ENCODE results near the gene FRMD4A.

The FRMD4A gene

DNA sequence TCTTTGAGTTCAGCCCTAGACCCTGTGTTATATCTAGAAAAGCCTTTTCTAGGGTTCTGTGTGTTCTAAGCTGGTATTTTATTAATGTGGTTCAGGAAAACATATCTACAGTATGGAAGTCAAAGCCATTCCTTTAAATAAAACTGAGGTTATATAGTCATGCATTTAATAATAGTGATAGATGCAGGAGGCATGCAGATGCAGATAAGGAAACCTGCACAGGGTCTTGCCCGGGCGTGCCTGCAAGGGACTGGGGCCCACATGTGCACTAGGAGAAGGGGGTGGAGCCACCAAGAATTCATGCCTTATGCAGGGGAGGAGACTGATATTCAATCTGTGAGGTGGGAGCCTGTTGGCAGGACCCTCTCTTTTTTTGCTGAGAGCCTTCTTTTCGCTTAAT is 572.4 kb downstream of the FRMD4A start:
- no peak for DNase-seq (ENCODE audit: extremely low read depth, low read depth)

DNA sequence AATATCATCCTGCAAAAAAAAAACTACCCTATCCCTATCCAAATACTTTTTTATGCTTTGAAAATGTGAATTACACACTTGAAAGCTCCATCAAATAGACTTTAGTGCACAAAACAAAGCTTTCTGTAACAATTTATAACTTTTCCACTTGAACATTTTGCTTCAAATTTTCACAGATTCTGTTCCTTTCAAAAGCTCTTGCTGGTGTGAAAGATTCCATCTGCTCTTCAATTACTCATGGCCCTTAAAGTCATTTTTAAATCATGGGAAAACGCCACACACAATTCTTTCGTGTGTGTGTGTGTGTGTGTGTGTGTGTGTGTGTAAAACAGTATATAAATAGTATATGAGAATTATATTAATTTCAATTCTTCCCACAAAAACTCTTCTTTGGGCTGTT is 576.4 kb downstream of the FRMD4A start:
- no peak for DNase-seq (ENCODE audit: extremely low read depth, low read depth)
- TF ChIP-seq, protein P1, sequence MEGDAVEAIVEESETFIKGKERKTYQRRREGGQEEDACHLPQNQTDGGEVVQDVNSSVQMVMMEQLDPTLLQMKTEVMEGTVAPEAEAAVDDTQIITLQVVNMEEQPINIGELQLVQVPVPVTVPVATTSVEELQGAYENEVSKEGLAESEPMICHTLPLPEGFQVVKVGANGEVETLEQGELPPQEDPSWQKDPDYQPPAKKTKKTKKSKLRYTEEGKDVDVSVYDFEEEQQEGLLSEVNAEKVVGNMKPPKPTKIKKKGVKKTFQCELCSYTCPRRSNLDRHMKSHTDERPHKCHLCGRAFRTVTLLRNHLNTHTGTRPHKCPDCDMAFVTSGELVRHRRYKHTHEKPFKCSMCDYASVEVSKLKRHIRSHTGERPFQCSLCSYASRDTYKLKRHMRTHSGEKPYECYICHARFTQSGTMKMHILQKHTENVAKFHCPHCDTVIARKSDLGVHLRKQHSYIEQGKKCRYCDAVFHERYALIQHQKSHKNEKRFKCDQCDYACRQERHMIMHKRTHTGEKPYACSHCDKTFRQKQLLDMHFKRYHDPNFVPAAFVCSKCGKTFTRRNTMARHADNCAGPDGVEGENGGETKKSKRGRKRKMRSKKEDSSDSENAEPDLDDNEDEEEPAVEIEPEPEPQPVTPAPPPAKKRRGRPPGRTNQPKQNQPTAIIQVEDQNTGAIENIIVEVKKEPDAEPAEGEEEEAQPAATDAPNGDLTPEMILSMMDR (IDR thresholded peaks at IDR 0.05; ENCODE audit: low read depth, low read length) = no peak

More for the DNA sequence above, 572.4 kb downstream of the FRMD4A start:
- TF ChIP-seq, protein P1 (IDR thresholded peaks at IDR 0.05; ENCODE audit: low read depth, low read length) = no peak

DNA sequence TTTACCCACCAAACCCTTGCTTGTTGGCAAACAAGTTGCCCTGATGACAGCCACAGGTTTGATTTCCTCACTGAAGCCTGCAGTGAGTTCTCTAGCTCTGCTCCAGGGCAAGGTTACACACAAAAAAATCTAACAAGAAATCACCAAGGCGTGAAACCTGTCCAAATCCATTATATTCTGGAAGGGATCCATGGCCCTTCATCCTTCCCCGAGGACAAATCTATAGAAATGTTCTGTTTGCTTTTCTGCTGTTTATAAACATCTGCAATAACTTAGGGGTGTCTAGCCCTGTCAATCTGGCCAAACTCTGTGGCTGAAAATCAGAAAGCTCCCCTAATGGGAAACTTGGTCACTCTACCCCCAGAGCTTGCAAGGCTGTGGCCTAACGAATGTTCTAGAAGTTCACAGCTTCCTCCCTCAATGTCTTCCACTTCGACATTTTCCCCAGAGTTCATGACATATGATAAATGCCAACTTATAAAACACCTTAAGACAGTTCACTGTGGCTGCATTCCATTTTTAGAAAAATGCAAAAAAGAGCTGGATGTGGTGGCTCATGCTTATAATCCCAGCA is 579.4 kb downstream of the FRMD4A start:
- TF ChIP-seq, protein P1 (IDR thresholded peaks at IDR 0.05; ENCODE audit: low read depth, low read length) = no peak
- no peak for DNase-seq (ENCODE audit: extremely low read depth, low read depth)

DNA sequence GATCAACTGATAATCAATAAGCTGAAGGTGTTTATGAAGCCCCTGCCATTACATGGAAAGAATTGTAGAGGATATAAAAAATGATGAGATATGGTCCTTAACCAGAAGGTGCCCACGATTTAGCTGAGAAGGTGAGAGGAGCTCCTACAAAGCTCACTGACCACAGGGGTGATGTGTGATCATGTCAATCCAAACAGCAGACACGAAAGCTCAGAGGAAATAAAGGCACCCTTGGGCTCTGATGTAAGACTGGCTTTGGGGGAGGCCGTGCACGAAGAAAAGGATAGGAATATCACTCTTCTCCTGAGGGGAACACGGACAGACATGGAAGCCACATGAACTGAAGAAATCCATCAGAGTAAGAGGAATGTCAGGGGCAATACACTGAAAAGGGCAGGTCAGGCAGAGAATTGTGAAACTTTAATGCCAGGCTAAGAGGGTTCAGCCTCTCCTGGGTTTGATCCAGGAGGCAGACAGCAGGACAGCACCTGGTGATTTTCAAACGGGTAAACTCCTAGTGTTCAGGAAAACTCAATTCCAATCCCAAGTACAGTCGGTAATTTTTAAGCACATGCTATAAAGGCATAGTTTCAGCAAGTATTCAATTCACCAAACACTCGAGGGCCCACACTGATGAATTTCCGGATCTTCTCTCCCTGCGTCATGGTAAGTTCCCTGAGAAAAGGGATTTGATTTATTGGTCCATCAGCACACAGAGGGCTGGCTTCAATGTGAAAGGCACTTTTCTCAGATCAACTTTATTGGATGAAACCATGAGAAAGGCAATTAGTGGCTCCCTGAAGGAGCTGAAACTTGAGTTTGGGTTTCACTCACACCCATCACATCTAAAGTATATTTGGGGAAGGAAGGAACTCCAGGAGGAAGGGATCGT is 580.2 kb downstream of the FRMD4A start:
- no peak for DNase-seq (ENCODE audit: extremely low read depth, low read depth)
- TF ChIP-seq, protein P1 (IDR thresholded peaks at IDR 0.05; ENCODE audit: low read depth, low read length) = no peak

DNA sequence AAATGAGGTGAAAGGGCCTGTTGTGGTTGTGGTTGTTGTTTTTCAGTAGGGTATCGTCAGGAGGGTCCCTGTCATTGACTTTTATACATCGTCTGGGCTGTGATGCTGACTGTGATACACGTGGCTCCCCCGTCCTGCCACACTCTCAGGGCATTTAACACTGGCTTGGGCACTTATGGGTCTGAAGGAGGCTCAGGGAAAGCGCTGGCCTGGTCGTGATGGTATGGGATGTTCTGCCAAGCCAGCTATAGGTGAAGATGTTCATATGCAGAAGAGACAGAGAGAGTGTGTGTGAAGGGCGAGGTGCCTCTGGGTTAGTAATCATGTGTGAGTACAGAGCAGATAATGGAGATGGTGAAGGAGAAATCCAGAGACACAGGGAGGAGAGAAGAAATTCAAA is 585.5 kb downstream of the FRMD4A start:
- no peak for DNase-seq (ENCODE audit: extremely low read depth, low read depth)
- TF ChIP-seq, protein P1 (IDR thresholded peaks at IDR 0.05; ENCODE audit: low read depth, low read length) = no peak

DNA sequence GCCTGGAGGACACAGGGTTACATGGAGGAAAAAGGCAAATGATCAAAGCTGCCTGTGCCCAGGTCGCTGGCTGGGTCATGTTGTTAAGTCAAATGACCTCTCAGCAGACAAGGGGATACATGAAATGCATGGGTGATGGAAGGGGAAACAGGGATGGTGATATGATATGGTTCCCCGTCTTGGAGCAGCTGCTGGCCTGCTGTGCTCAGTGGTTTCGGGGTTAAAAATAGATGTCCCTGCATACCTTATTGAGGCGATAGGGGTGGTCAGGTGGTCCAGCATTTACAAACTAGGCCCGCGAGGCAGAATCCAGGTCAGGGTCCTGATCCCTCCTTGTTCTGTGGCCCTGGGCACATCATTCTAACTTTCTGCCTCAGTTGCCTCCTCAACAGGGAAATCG is 586.8 kb downstream of the FRMD4A start:
- TF ChIP-seq, protein P1 (IDR thresholded peaks at IDR 0.05; ENCODE audit: low read depth, low read length) = no peak
- no peak for DNase-seq (ENCODE audit: extremely low read depth, low read depth)

DNA sequence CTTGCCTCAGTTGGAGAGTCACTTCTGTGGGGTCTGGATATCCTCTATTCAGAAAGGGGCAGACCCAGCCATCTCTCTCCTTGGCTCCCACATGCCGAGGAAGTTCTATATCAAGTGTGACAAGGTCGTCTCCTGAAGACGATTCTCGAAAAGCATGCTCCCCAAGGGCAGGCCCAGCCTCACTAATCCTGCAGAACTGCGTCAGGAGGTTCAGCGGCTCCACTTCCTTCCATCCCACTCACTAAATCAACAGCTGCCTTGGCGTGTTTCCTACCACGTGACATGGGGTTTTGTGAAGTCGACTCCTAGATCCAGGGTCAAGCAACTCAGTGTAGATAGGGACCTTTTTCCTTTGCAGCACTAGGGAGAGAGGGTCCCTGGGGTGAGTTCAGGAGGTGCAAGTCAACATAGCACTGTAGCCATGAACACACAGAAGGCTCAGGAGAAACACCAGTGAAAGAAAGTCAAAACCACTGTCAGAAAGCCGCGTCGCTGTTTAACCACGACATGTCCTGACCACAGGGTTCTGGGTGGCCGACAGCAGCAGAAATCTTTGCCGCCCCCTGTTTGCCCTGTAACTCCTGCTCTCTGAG is 587.5 kb downstream of the FRMD4A start:
- TF ChIP-seq, protein P1 (IDR thresholded peaks at IDR 0.05; ENCODE audit: low read depth, low read length) = no peak
- DNase-seq (ENCODE audit: extremely low read depth, low read depth) = no peak

Data from AG09319 (cell line).